Measurements from ENCODE around the gene GFPT2. TPM values are rescaled to one million over a fixed set of nuclear protein-coding genes. Genes with fewer than 3 reads are reported as not detected.

Gene GFPT2
- total RNA-seq, 1 donor from 2014 or later: 1.7 TPM

DNA sequence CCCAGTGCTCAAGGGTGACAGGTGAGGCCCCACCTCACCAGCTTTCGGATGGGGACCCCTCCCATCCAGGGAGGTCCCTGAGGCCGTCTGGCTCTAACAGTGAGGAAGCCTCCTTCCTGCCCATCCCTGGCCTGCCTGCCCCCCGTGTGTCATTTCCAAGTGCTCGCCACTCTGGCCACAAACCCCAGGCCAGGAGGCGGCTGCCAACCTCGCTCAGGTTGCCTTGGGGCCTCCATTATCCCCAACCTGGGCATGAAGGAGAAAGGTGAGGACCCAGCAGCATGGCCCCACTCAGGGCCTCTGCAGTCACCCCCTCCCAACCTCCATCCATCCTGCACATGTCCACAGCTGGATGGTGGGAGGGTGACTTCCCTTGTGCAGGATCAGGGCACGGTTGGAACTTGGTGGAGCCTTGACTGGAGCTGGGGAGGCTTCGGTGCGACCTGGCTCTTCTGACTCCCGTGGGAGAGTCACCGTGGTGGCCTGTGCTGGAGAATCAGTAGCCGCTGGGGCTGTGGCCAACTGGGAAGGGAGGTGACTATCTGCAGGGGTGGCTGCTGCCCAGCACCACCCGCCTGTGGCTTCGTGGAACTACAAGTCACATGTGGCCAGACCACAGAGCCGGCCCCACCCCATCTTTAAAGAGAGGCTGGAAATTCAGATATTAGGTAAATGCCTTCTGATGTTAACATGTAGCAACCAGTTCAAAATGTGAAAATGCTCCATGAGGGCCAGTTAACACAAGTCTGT lies 37.5 kb upstream of the GFPT2 start:
- no peak for TF ChIP-seq CTCF (IDR thresholded peaks at IDR 0.05; ENCODE audit: unreplicated experiment)
- no peaks in the 10 kb centered on the region for H3K4me1 Mint-ChIP-seq (ENCODE audit: low read depth)
- no peak overlapping the region for H3K27ac Mint-ChIP-seq
- peaks cover 8% of the 10 kb centered on the region for H3K27me3 Mint-ChIP-seq
- no peak overlapping the region for H3K4me3 Mint-ChIP-seq (ENCODE audit: low read depth)
- DNase-seq (ENCODE audit: low spot score, unreplicated experiment): no peak
- H3K36me3 Mint-ChIP-seq (ENCODE audit: insufficient read depth): no peaks in the 10 kb centered on the region
- H3K9me3 Mint-ChIP-seq (ENCODE audit: low read depth): no peaks in the 10 kb centered on the region

DNA sequence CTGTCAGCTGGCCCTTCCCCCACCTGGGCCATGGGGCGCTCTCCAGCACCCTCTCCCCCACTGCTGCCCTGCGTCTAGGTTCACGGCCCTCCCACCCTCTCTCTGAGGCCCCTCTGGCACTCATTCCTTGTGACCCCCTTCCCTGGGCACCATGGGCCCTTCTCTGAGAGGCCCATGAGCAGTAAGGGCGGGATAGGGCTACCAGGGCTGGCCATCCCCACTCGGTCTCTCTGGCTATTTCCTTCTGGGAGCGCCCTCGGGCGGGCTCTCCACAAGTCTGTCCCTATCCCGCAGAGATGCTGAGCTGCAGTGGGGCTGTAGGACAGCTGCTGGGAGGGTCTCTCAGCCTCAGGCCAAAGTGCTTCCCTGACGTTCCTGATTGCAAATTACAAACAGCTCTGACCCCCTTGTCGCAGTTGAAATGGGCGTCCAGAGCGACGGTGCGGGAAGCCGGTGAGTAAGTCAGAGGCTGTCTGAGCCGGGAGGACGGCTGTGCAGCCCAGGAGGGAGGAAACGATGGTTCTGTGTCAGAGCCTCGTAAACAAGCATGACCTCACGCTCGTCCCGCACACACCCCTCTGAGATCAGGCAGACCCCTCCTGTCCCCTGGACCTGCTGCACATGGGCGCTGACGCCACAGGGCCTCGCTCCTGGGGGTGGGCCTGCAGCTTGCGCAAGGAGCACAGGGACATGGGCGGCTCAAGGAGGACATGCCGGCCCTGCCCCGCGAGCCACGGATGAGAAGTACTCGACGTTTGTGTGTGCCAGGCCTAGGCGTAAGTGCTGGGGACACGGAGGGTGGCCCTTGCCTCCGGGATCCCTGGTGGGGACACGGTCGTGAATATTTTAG lies 36.3 kb upstream of the GFPT2 start:
- Mint-ChIP-seq H3K27me3 (peaks cover 8% of the 10 kb centered on the region), H3K9me3 (ENCODE audit: low read depth) (no peaks in the 10 kb centered on the region), H3K27ac (no peak overlapping the region), H3K4me3 (ENCODE audit: low read depth) (no peak overlapping the region), H3K4me1 (ENCODE audit: low read depth) (no peaks in the 10 kb centered on the region), H3K36me3 (ENCODE audit: insufficient read depth) (no peaks in the 10 kb centered on the region)
- no peak for DNase-seq (ENCODE audit: low spot score, unreplicated experiment)
- TF ChIP-seq CTCF (IDR thresholded peaks at IDR 0.05; ENCODE audit: unreplicated experiment): no peak

DNA sequence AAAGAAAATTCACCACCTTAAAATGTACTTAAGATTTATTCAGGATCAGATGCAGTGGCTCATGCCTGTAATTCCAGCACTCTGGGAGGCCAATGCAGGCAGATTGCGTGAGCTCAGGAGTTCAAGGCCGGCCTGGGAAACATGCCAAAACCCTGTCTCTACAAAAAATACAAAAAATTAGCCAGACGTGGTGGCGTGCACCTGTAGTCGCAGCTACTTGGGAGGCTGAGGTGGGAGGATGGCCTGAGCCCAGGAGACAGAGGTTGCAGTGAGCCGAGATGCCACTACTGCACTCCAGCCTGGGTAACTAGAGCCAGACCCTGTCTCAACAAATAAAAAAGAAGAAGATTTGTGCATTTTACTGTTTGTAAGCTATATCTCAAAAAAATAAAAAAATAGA lies 34.7 kb upstream of the GFPT2 start:
- TF ChIP-seq CTCF (IDR thresholded peaks at IDR 0.05; ENCODE audit: unreplicated experiment): no peak
- Mint-ChIP-seq H3K4me3 (ENCODE audit: low read depth) (no peak overlapping the region), H3K27me3 (peaks cover 8% of the 10 kb centered on the region), H3K9me3 (ENCODE audit: low read depth) (no peaks in the 10 kb centered on the region), H3K27ac (no peak overlapping the region), H3K36me3 (ENCODE audit: insufficient read depth) (no peaks in the 10 kb centered on the region), H3K4me1 (ENCODE audit: low read depth) (no peaks in the 10 kb centered on the region)
- no peak for DNase-seq (ENCODE audit: low spot score, unreplicated experiment)

DNA sequence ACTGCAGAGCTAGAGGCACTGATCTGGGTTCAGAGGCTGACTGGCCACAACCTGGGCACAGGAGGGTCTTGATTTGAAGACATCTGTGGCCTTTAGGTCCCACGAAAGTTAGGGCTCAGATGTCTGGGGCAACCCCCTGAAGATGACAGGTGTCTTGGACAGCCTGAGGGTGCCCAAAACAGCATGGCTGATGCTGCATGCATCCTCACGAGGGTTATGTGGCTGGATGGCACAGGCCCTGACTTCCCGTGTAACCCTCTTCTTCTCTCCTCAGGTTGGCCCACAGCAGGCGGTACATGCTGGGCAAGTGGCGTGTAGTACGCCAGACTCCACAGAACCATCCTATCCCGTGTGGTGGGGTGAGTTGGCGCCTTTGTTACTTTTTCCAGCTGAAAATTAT lies 29.8 kb upstream of the GFPT2 start:
- H3K27me3 Mint-ChIP-seq: peaks cover 5% of the 10 kb centered on the region
- no peak for TF ChIP-seq CTCF (IDR thresholded peaks at IDR 0.05; ENCODE audit: unreplicated experiment)
- H3K4me1 Mint-ChIP-seq (ENCODE audit: low read depth): no peaks in the 10 kb centered on the region
- DNase-seq (ENCODE audit: low spot score, unreplicated experiment): no peak
- no peaks in the 10 kb centered on the region for H3K9me3 Mint-ChIP-seq (ENCODE audit: low read depth)
- no peak overlapping the region for H3K27ac Mint-ChIP-seq
- H3K36me3 Mint-ChIP-seq (ENCODE audit: insufficient read depth): no peaks in the 10 kb centered on the region
- no peak overlapping the region for H3K4me3 Mint-ChIP-seq (ENCODE audit: low read depth)

- no peak for TF ChIP-seq CTCF (IDR thresholded peaks at IDR 0.05; ENCODE audit: unreplicated experiment)
- no peak for DNase-seq (ENCODE audit: low spot score, unreplicated experiment)
- no peak overlapping the region for H3K27ac Mint-ChIP-seq
- H3K4me1 Mint-ChIP-seq (ENCODE audit: low read depth): no peaks in the 10 kb centered on the region
- H3K36me3 Mint-ChIP-seq (ENCODE audit: insufficient read depth): no peaks in the 10 kb centered on the region
- peaks cover 5% of the 10 kb centered on the region for H3K27me3 Mint-ChIP-seq
- H3K4me3 Mint-ChIP-seq (ENCODE audit: low read depth): no peak overlapping the region
- no peaks in the 10 kb centered on the region for H3K9me3 Mint-ChIP-seq (ENCODE audit: low read depth)
Observed at GRCh38 chr5:180381851-180382480, 28.8 kb upstream of the GFPT2 start.
